ENCODE results near the gene TNNT3.

The TNNT3 gene

GRCh38 chr11:1899090-1899489, 20.4 kb upstream of the TNNT3 start:
- DNase-seq = no peak

- no peak for DNase-seq
Observed at GRCh38 chr11:1899686-1900085, 19.8 kb upstream of the TNNT3 start.

GRCh38 chr11:1906181-1906580, 13.3 kb upstream of the TNNT3 start:
- DNase-seq = no peak

- no peak for DNase-seq
Observed at GRCh38 chr11:1906611-1907423, 12.7 kb upstream of the TNNT3 start.

GRCh38 chr11:1908618-1909017, 10.9 kb upstream of the TNNT3 start:
- no peak for DNase-seq

GRCh38 chr11:1909524-1909923, 10.0 kb upstream of the TNNT3 start:
- no peak for DNase-seq

GRCh38 chr11:1912289-1912878, 7.1 kb upstream of the TNNT3 start:
- no peak for DNase-seq

GRCh38 chr11:1913271-1914060, 6.0 kb upstream of the TNNT3 start:
- DNase-seq = no peak

GRCh38 chr11:1915795-1916131, 3.7 kb upstream of the TNNT3 start:
- DNase-seq = no peak

GRCh38 chr11:1916132-1916985, 3.1 kb upstream of the TNNT3 start:
- DNase-seq = no peak

- DNase-seq = no peak
Observed at GRCh38 chr11:1916986-1917522, 2.4 kb upstream of the TNNT3 start.

GRCh38 chr11:1917523-1918435, 1.7 kb upstream of the TNNT3 start:
- DNase-seq = no peak

- DNase-seq = no peak
Observed at GRCh38 chr11:1918436-1919315, 827 bp upstream of the TNNT3 start.

- no peak for DNase-seq
Observed at GRCh38 chr11:1920128-1920908, 815 bp downstream of the TNNT3 start.

- DNase-seq = no peak
Observed at GRCh38 chr11:1920909-1921573, 1.5 kb downstream of the TNNT3 start.

- no peak for DNase-seq
Observed at GRCh38 chr11:1921574-1922141, 2.2 kb downstream of the TNNT3 start.

- no peak for DNase-seq
Observed at GRCh38 chr11:1922481-1923081, 3.1 kb downstream of the TNNT3 start.
